HEK293 (cell line): ENCODE data around the gene SACS.

ENCODE experiments used
- TCF7L2 ChIP-seq: IDR thresholded peaks from 2 replicates; pipeline ENCODE4 v1.6.1; 2011; ENCODE audit warnings: low read depth, mild to moderate bottlenecking, inconsistent platforms, low read length, moderate library complexity, borderline replicate concordance
- ZNF221 ChIP-seq: fragments of 450-650 bp; formaldehyde crosslinking; IDR thresholded peaks from 2 replicates; pipeline ENCODE4 v1.5.1; 2017; ENCODE audit warnings: missing biosample characterization, missing genetic modification characterization, borderline replicate concordance
- TF ChIP-seq, protein P1 (sequence below): fragments of 450-650 bp; formaldehyde crosslinking; IDR thresholded peaks from 2 replicates; pipeline ENCODE4 v1.5.1; 2016; ENCODE audit warnings: missing biosample characterization, missing genetic modification characterization

- TF ChIP-seq ZNF221 (tag by site-specific recombination) (no peak), TCF7L2 (no peak)
- TF ChIP-seq, protein P1, sequence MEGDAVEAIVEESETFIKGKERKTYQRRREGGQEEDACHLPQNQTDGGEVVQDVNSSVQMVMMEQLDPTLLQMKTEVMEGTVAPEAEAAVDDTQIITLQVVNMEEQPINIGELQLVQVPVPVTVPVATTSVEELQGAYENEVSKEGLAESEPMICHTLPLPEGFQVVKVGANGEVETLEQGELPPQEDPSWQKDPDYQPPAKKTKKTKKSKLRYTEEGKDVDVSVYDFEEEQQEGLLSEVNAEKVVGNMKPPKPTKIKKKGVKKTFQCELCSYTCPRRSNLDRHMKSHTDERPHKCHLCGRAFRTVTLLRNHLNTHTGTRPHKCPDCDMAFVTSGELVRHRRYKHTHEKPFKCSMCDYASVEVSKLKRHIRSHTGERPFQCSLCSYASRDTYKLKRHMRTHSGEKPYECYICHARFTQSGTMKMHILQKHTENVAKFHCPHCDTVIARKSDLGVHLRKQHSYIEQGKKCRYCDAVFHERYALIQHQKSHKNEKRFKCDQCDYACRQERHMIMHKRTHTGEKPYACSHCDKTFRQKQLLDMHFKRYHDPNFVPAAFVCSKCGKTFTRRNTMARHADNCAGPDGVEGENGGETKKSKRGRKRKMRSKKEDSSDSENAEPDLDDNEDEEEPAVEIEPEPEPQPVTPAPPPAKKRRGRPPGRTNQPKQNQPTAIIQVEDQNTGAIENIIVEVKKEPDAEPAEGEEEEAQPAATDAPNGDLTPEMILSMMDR (tag by site-specific recombination) = no peak
Measured at GRCh38 chr13:23418776-23419683, 14.5 kb downstream of the SACS start.
